ENCODE measurements around the gene WWC2. TPM values are rescaled to one million over a fixed set of nuclear protein-coding genes. Genes with fewer than 3 reads are reported as not detected.

The WWC2 gene
- total and polyA plus RNA-seq, 2 experiments from 2014 or later: 18.8 to 30.2 TPM

- H3K27ac ChIP-seq: no peak overlapping the region
- no peak for TF ChIP-seq CTCF (IDR thresholded peaks at IDR 0.05; ENCODE audit: low read depth, low read length)
- no peaks in the 10 kb centered on the region for H3K9me3 ChIP-seq (ENCODE audit: low read depth)
- no peaks in the 10 kb centered on the region for H3K4me1 ChIP-seq (ENCODE audit: low read depth)
- no peak for DNase-seq (ENCODE audit: low read depth in 1 of 2, low spot score in 1 of 2)
- no peaks in the 10 kb centered on the region for H3K36me3 ChIP-seq
- no peaks in the 10 kb centered on the region for H3K27me3 ChIP-seq
- H3K4me3 ChIP-seq: no peak overlapping the region
These were observed 27.8 kb upstream of the WWC2 start for GRCh38 chr4:183071222-183071621.

GRCh38 chr4:183072176-183072575 is 26.9 kb upstream of the WWC2 start:
- Histone ChIP-seq H3K27me3 (no peaks in the 10 kb centered on the region), H3K27ac (no peak overlapping the region), H3K36me3 (no peaks in the 10 kb centered on the region), H3K4me3 (no peak overlapping the region), H3K4me1 (ENCODE audit: low read depth) (no peaks in the 10 kb centered on the region), H3K9me3 (ENCODE audit: low read depth) (no peaks in the 10 kb centered on the region)
- no peak for TF ChIP-seq CTCF (IDR thresholded peaks at IDR 0.05; ENCODE audit: low read depth, low read length)
- DNase-seq (ENCODE audit: low read depth in 1 of 2, low spot score in 1 of 2): no peak

- H3K4me3 ChIP-seq: no peak overlapping the region
- H3K27ac ChIP-seq: no peak overlapping the region
- H3K27me3 ChIP-seq: no peaks in the 10 kb centered on the region
- no peaks in the 10 kb centered on the region for H3K4me1 ChIP-seq (ENCODE audit: low read depth)
- H3K36me3 ChIP-seq: no peaks in the 10 kb centered on the region
- DNase-seq (ENCODE audit: low read depth in 1 of 2, low spot score in 1 of 2): no peak
- TF ChIP-seq CTCF (IDR thresholded peaks at IDR 0.05; ENCODE audit: low read depth, low read length): no peak
- no peaks in the 10 kb centered on the region for H3K9me3 ChIP-seq (ENCODE audit: low read depth)
These were observed 25.3 kb upstream of the WWC2 start for GRCh38 chr4:183073838-183074145.

GRCh38 chr4:183074288-183074990 is 24.6 kb upstream of the WWC2 start:
- H3K9me3 ChIP-seq (ENCODE audit: low read depth): no peaks in the 10 kb centered on the region
- no peak for TF ChIP-seq CTCF (IDR thresholded peaks at IDR 0.05; ENCODE audit: low read depth, low read length)
- no peaks in the 10 kb centered on the region for H3K4me1 ChIP-seq (ENCODE audit: low read depth)
- peak; percentile 7 to 40 for DNase-seq (ENCODE audit: low read depth in 1 of 2, low spot score in 1 of 2)
- H3K27ac ChIP-seq: no peak overlapping the region
- no peaks in the 10 kb centered on the region for H3K27me3 ChIP-seq
- no peaks in the 10 kb centered on the region for H3K36me3 ChIP-seq
- no peak overlapping the region for H3K4me3 ChIP-seq

- no peaks in the 10 kb centered on the region for H3K4me1 ChIP-seq (ENCODE audit: low read depth)
- H3K36me3 ChIP-seq: no peaks in the 10 kb centered on the region
- DNase-seq (ENCODE audit: low read depth in 1 of 2, low spot score in 1 of 2): no peak
- H3K27ac ChIP-seq: no peak overlapping the region
- no peaks in the 10 kb centered on the region for H3K9me3 ChIP-seq (ENCODE audit: low read depth)
- no peak for TF ChIP-seq CTCF (IDR thresholded peaks at IDR 0.05; ENCODE audit: low read depth, low read length)
- H3K27me3 ChIP-seq: no peaks in the 10 kb centered on the region
- no peak overlapping the region for H3K4me3 ChIP-seq
These were observed 20.4 kb upstream of the WWC2 start for GRCh38 chr4:183078634-183079033.

All from cardiac muscle cell (in vitro differentiated cells and primary cell).